H1 (cell line): ENCODE measurements around the gene HDAC2. TPM values are rescaled to one million over a fixed set of nuclear protein-coding genes. Genes with fewer than 3 reads are reported as not detected.

ENCODE experiments used
- CTCF ChIA-PET: fragments of 300-600 bp; sonication (Branson Sonifier 250); formaldehyde crosslinking; loops from one replicate; lab custom pipeline; 2021; ENCODE audit not compliant: partially characterized antibody; lab: Charles Lee
- POLR2A ChIA-PET: fragments of 300-600 bp; sonication (Branson Sonifier 250); formaldehyde crosslinking; loops from one replicate; lab custom pipeline; 2021; ENCODE audit warnings: inconsistent platforms; ENCODE audit not compliant: partially characterized antibody; lab: Charles Lee
- DNase-seq, 2 experiments: peaks; one replicate each; pipeline versions ENCODE4 v3.0.0 to v3.0.0-alpha.2; 2010 to 2022; ENCODE audit warnings: low spot score in 2 of 2, low read depth in 1 of 2, mixed read lengths in 1 of 2
- FAIRE-seq: peaks from 2 replicates; lab custom pipeline; 2011; peaks lifted over from hg19 to GRCh38; lab: Jason Lieb, UNC
- H2AFZ ChIP-seq: 2 replicates; pipeline ENCODE4 v1.8.1; 2012; ENCODE audit warnings: low read length, inconsistent platforms
- H2AK5ac ChIP-seq: 2 replicates; pipeline ENCODE4 v1.6.1; 2013; ENCODE audit warnings: low read depth, low read length
- H2BK120ac ChIP-seq: replicated peaks from 2 replicates; pipeline ENCODE3; 2013; ENCODE audit warnings: low read depth, low read length, inconsistent platforms
- H2BK12ac ChIP-seq: 2 replicates; pipeline ENCODE4 v1.6.1; 2013; ENCODE audit warnings: low read depth, low read length
- H2BK15ac ChIP-seq: 2 replicates; pipeline ENCODE4 v1.6.1; 2013; ENCODE audit warnings: low read length
- H2BK20ac ChIP-seq: 2 replicates; pipeline ENCODE4 v1.6.1; 2013; ENCODE audit warnings: low read length
- H2BK5ac ChIP-seq: 2 replicates; pipeline ENCODE4 v1.6.1; 2013; ENCODE audit warnings: low read depth, low read length
- H3K14ac ChIP-seq: 2 replicates; pipeline ENCODE4 v1.6.1; 2013; ENCODE audit warnings: inconsistent platforms; ENCODE audit not compliant: insufficient read length
- H3K18ac ChIP-seq: 2 replicates; pipeline ENCODE4 v1.6.1; 2013; ENCODE audit warnings: low read length; ENCODE audit errors: extremely low read depth
- H3K23ac ChIP-seq: 2 replicates; pipeline ENCODE4 v1.6.1; 2013; ENCODE audit warnings: inconsistent platforms; ENCODE audit not compliant: insufficient read length
- H3K23me2 ChIP-seq: 2 replicates; pipeline ENCODE4 v1.6.1; 2013; ENCODE audit warnings: low read depth, low read length
- H3K27ac ChIP-seq: 2 replicates; pipeline ENCODE4 v1.6.1; 2011; ENCODE audit warnings: low read depth, low read length, inconsistent platforms
- H3K27me3 ChIP-seq, 4 experiments: replicated peaks in 1 of 4; 1 replicate in 1 of 4; 2 replicates in 3 of 4; pipeline versions ENCODE4 v1.6.1 to v1.8.1; 2011 to 2013; ENCODE audit warnings: low read length in 3 of 4, mild to moderate bottlenecking in 3 of 4, inconsistent platforms in 2 of 4, mixed read lengths in 2 of 4, moderate library complexity in 1 of 4; ENCODE audit not compliant: control insufficient read depth in 3 of 4, insufficient read depth in 3 of 4; ENCODE audit errors: extremely low read depth in 1 of 4
- H3K36me3 ChIP-seq, 4 experiments: 2 replicates each; pipeline versions ENCODE4 v1.6.1 to v1.8.1; 2011 to 2013; ENCODE audit warnings: mild to moderate bottlenecking in 4 of 4, low read length in 3 of 4, moderate library complexity in 2 of 4, control low read depth in 1 of 4, inconsistent platforms in 1 of 4; ENCODE audit not compliant: insufficient read depth in 4 of 4, control insufficient read depth in 2 of 4
- H3K4ac ChIP-seq: replicated peaks from 2 replicates; pipeline ENCODE3; 2013; ENCODE audit warnings: low read length, low read depth, mixed read lengths, inconsistent platforms; ENCODE audit not compliant: insufficient read length
- H3K4me1 ChIP-seq, 4 experiments: replicated peaks in 1 of 4; 1 replicate in 1 of 4; 2 replicates in 3 of 4; pipeline versions ENCODE4 v1.6.1 to v1.8.1; 2011 to 2013; ENCODE audit warnings: low read length in 3 of 4, inconsistent platforms in 2 of 4, mixed read lengths in 1 of 4; ENCODE audit not compliant: insufficient read depth in 4 of 4, control insufficient read depth in 3 of 4
- H3K4me2 ChIP-seq, 2 experiments: 2 replicates each; pipeline versions ENCODE4 v1.6.1 to v1.8.1; 2011 to 2013; ENCODE audit warnings: low read depth in 2 of 2, low read length in 2 of 2, control low read depth in 1 of 2, inconsistent platforms in 1 of 2, mild to moderate bottlenecking in 1 of 2; ENCODE audit not compliant: insufficient read depth in 1 of 2
- H3K4me3 ChIP-seq, 4 experiments: fragments of 200-600, 300-600 bp in 1 of 4; sonication (generic), shearing (Covaris generic), sonication (Bioruptor Twin) in 1 of 4; 2 replicates each; pipeline versions ENCODE4 v1.5.1 to v1.8.1; 2011 to 2016; ENCODE audit warnings: low read length in 4 of 4, low read depth in 3 of 4, control low read depth in 2 of 4, inconsistent platforms in 2 of 4, mild to moderate bottlenecking in 2 of 4, mixed read lengths in 1 of 4, moderate library complexity in 1 of 4; ENCODE audit not compliant: insufficient read depth in 2 of 4; ENCODE audit errors: extremely low read depth in 1 of 4
- H3K56ac ChIP-seq: replicated peaks from 2 replicates; pipeline ENCODE3; 2013; ENCODE audit warnings: low read depth, mild to moderate bottlenecking, mixed read lengths, low read length, inconsistent platforms; ENCODE audit not compliant: insufficient read length
- H3K79me1 ChIP-seq: 2 replicates; pipeline ENCODE4 v1.6.1; 2013; ENCODE audit warnings: low read depth, low read length, control low read depth
- H3K79me2 ChIP-seq, 2 experiments: 2 replicates each; pipeline versions ENCODE4 v1.6.1 to v1.8.1; 2012 to 2013; ENCODE audit warnings: low read length in 2 of 2, mild to moderate bottlenecking in 2 of 2, inconsistent platforms in 1 of 2; ENCODE audit not compliant: insufficient read depth in 2 of 2, control insufficient read depth in 1 of 2
- H3K9ac ChIP-seq, 4 experiments: replicated peaks in 1 of 4; 1 replicate in 1 of 4; 2 replicates in 3 of 4; pipeline versions ENCODE4 v1.6.1 to v1.8.1; 2011 to 2013; ENCODE audit warnings: low read depth in 3 of 4, low read length in 3 of 4, control low read depth in 2 of 4, mild to moderate bottlenecking in 2 of 4, moderate library complexity in 2 of 4, inconsistent platforms in 1 of 4; ENCODE audit errors: extremely low read depth in 1 of 4
- H3K9me3 ChIP-seq, 2 experiments: 2 replicates each; pipeline versions ENCODE4 v1.6.1 to v1.8.1; 2012 to 2013; ENCODE audit warnings: mild to moderate bottlenecking in 2 of 2, moderate library complexity in 2 of 2, control low read depth in 1 of 2, inconsistent platforms in 1 of 2, low read depth in 1 of 2, low read length in 1 of 2, mixed read lengths in 1 of 2; ENCODE audit not compliant: insufficient read depth in 2 of 2
- H4K20me1 ChIP-seq, 2 experiments: replicated peaks in 1 of 2; 2 replicates each; pipeline versions ENCODE3 to v1.8.1; 2011 to 2013; ENCODE audit warnings: inconsistent platforms in 2 of 2, low read length in 2 of 2, mild to moderate bottlenecking in 1 of 2; ENCODE audit not compliant: insufficient read depth in 2 of 2, control insufficient read depth in 1 of 2
- H4K5ac ChIP-seq: 2 replicates; pipeline ENCODE4 v1.6.1; 2013; ENCODE audit warnings: low read length, low read depth, mixed read lengths, inconsistent platforms; ENCODE audit not compliant: insufficient read length
- H4K8ac ChIP-seq: 2 replicates; pipeline ENCODE4 v1.8.0; 2013; ENCODE audit warnings: mild to moderate bottlenecking, moderate library complexity, low read length, inconsistent platforms; ENCODE audit not compliant: insufficient read depth; ENCODE audit errors: extremely low read depth
- H4K91ac ChIP-seq: replicated peaks from 2 replicates; pipeline ENCODE3; 2013; ENCODE audit warnings: low read length, mixed read lengths, inconsistent platforms; ENCODE audit not compliant: insufficient read length
- TBP ChIP-seq: IDR thresholded peaks from 2 replicates; pipeline ENCODE4 v1.6.1; 2011; ENCODE audit warnings: low read depth, low read length, improper control_type of control experiment
- WGBS, 2 experiments: shearing (Covaris generic) in 1 of 2; methylation state at CpG; one replicate each; pipeline versions ENCODE4 v1.1.6 to v1.1.7; 2013 to 2015; ENCODE audit warnings: low lambda C conversion rate in 2 of 2, mixed read lengths in 2 of 2, inconsistent platforms in 1 of 2, low coverage in 1 of 2, missing lambda C conversion rate in 1 of 2; ENCODE audit not compliant: insufficient replicate concordance in 2 of 2, insufficient coverage in 1 of 2, insufficient read length in 1 of 2; ENCODE audit errors: extremely low coverage in 1 of 2, missing lambda C conversion rate in 1 of 2; 5-methylcytosine and 5-hydroxymethylcytosine counted together
- polyA plus RNA-seq, 7 experiments: library from polyadenylated mRNA; depleted of rRNA in 3 of 7; stranded (reverse) in 5 of 7; unstranded in 2 of 7; fragments of >200 nt in 5 of 7; fragments of 200-250 nt in 2 of 7; gene quantifications; 1 replicate in 5 of 7; 2 replicates in 1 of 7; 4 replicates in 1 of 7; pipeline versions ENCODE4 v1.2.1 to v1.2.3, GENCODE V29; 2011 to 2013; ENCODE audit warnings: missing spikeins in 2 of 7, mixed read lengths in 2 of 7
- total RNA-seq: library from RNA; stranded (reverse); fragmentation: NEBNext Ultra II Directional; extraction: Animal tissue kit (Norgen Biotek cat#: 25700); gene quantifications from 2 replicates; pipeline ENCODE4 v1.2.1, GENCODE V29; 2021

The HDAC2 gene
- total and polyA plus RNA-seq, 2 of the 8 experiments (the other 6 are each of a cell fraction or from before 2014, with no cell fraction given) = 323 to 374 TPM

DNA sequence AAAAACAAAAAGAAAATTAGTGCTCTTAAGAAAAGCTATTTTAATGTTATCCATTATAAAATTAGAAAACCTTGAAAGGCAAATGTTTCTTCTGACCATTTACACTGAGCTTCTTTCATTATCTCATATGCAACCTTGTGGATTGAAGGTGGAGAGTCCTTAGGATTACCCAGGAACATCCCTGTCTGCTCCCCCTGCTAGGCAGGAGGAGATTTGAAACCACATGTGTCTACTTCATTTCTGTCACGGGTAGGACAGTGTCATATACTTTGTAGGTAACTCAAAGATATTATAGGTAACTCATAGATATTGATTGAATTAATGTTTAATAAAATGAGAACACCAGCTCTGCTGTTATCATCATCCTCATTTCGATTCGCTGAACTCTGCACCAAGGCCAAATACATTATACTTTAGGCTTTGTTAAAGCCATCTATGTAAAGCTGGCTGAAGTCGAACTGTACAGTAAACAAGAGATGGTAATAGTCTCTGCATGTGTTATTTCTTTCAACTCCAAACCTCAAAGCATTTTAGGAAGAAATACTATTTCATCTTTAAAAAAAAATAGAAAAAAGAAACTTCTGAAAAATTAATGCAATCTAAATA is 49.5 kb downstream of the HDAC2 start:
- no peak overlapping the region for H4K91ac ChIP-seq
- no peak for TF ChIP-seq TBP
- H3K56ac ChIP-seq = no peak overlapping the region
- H2BK20ac ChIP-seq = no peak overlapping the region
- H4K20me1 ChIP-seq = no peaks in the 10 kb centered on the region
- no peak overlapping the region for H2BK5ac ChIP-seq
- H3K79me2 ChIP-seq = no peaks in the 10 kb centered on the region
- no peaks in the 10 kb centered on the region for H3K9me3 ChIP-seq
- ChIA-PET POLR2A (no interaction called here), CTCF (interaction anchor here (1.3 to 3.0 kb wide), 2 partner anchors 12 to 16 kb away, joined by 4 to 15 read pairs; no protein-coding TSS in a partner anchor)
- H2BK120ac ChIP-seq = no peak overlapping the region
- H3K9ac ChIP-seq = no peak overlapping the region
- H3K79me1 ChIP-seq = no peaks in the 10 kb centered on the region
- no peak overlapping the region for H2BK15ac ChIP-seq
- H4K8ac ChIP-seq = no peak overlapping the region
- no peak for DNase-seq
- no peak overlapping the region for H3K4ac ChIP-seq
- no peaks in the 10 kb centered on the region for H3K23me2 ChIP-seq
- H3K36me3 ChIP-seq = no peaks in the 10 kb centered on the region
- no peak overlapping the region for H2BK12ac ChIP-seq
- 95% methylated on average over 4 of the region's 4 CpGs; no CpG with 5 or more reads in 1 of the 2 experiments for WGBS, 2 experiments
- no peak overlapping the region for H3K14ac ChIP-seq
- H3K27ac ChIP-seq = no peak overlapping the region
- no peak overlapping the region for H4K5ac ChIP-seq
- no peaks in the 10 kb centered on the region for H3K4me1 ChIP-seq
- H3K4me2 ChIP-seq = no peak overlapping the region
- H3K23ac ChIP-seq = no peak overlapping the region
- H3K4me3 ChIP-seq = no peak overlapping the region
- no peak for FAIRE-seq
- no peak overlapping the region for H2AK5ac ChIP-seq
- H2AFZ ChIP-seq = no peak overlapping the region
- H3K27me3 ChIP-seq = no peaks in the 10 kb centered on the region
- H3K18ac ChIP-seq = no peak overlapping the region
